Left colon (tissue), 2 donors: ENCODE data around the gene PARVA. TPM values are rescaled to one million over a fixed set of nuclear protein-coding genes. Genes with fewer than 3 reads are reported as not detected.
A peak's percentile ranks its signal among the peaks of the same experiment; 100 is the strongest.
"Not testable (repeated sequence)": the region's sequence is repeated elsewhere in the genome, so short reads cannot be mapped to it uniquely, and the experiment has no call there.

Source experiments
- ATAC-seq: fragments of 200-7000 bp; cut with Tn5 transposase; one replicate; pipeline ENCODE4 v1.9.1; 2020; ENCODE audit warnings: mild to moderate bottlenecking, moderate library complexity
- DNase-seq, 2 donors: peaks; one replicate each; pipeline ENCODE4 v3.0.0-alpha.2; 2020
- intact Hi-C, 2 donors: fragments of 100-400 bp; cut with DNase I in 1 of 2; cut with micrococcal nuclease in 1 of 2; formaldehyde crosslinking; loops; one replicate each; pipeline versions ENCODE4 v1.11.2 to v1.14.0; 2022; cut with DNase I, micrococcal nuclease
- total RNA-seq, 2 donors: library from RNA; stranded (reverse); fragmentation: NEBNext Ultra II Directional; extraction: Animal tissue kit (Norgen Biotek cat#: 25700); gene quantifications; one replicate each; pipeline ENCODE4 v1.2.1, GENCODE V29; 2021
- donor health status: DM: no; HTN: no; CAD: no.
- donor health status: DM: yes; HTN: yes; CAD: no.

PARVA gene
- total RNA-seq, 2 donors from 2014 or later = 55.3 to 70.4 TPM

DNA sequence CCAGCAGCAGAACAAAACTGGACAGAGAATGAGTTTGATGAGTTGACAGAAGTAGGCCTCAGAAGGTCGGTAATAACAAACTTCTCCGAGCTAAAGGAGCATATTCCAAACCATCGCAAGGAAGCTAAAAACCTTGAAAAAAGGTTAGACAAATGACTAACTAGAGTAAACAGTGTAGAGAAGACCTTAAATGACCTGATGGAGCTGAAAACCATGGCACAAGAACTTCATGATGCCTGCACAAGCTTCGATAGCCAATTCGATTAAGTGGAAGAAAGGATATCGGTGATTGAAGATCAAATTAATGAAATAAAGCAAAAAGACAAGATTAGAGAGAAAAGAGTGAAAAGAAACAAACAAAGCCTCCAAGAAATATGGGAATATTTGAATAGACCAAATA is 10.3 kb upstream of the PARVA start:
- DNase-seq, ATAC-seq, intact Hi-C loops: not testable (repeated sequence)

- DNase-seq (no peak), ATAC-seq (no peak)
- intact Hi-C loops = no loop called here
Observed at GRCh38 chr11:12372111-12372510, 5.3 kb upstream of the PARVA start.

DNA sequence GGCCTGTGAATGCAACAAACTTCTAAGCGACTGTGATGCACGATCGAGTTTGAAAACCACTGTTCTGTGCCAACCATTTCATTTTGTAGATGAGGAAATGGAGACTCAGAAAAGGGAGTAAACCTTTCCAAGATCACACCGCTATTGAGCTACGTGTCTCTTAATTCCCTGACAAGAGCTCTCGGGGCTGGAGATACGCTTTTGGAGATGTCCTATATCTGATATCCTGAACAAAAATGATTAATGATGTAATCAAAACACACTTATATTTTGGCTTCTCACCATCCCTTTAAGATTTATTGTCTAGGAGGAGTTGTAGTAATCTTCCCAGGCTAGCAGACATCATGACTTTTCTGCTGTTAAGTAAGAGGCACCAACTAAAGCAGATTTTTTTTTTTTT is 1.7 kb upstream of the PARVA start:
- intact Hi-C loops = no loop called here
- ATAC-seq (no peak), DNase-seq (no peak)

DNA sequence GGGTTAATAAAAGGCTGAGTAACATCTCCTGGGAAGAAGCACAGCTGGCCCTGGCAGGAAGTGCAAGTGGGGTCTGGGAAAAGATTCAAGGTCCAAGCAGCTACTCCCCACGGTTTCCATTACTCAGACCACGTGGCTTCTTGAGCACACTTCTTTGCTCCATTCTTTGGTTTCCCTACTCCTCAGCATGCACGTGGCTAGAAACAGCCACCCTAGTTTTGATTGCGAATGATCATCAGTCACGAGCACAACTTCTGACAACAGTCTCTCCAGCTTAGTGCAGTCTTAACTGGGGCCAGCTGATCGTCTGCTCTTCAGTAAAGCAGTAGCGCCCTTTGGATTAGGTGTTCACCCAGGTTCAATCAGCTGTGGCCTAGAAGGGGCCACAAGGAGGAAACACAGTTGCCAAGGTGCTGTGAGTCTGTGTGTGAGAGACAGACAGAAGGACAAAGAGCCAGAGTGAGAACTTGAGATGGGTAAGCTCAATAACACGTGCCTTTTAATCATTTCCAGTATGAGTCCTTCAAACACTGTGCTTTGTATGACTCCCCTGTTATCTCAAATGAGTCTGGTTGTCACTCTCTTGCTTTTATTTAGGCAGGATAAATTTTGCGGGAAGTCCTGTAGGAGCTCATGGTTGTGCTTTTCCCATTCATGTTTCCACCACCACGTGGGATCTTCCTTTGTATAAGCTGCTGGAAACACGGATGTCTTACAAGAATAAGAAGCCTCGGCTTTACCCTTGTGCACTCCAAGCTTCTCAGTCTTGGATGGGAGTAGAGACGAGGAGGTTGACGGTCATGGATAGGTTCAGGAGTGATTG is 901 bp upstream of the PARVA start:
- intact Hi-C loops = no loop called here
- no peak for ATAC-seq
- DNase-seq = peak in 1 of 2 donors; percentile 45

- DNase-seq = peak; percentile 88 to 89
- ATAC-seq = peak; percentile 84
- intact Hi-C loops = no loop called here
Observed at GRCh38 chr11:12377824-12378593, 638 bp downstream of the PARVA start.

DNA sequence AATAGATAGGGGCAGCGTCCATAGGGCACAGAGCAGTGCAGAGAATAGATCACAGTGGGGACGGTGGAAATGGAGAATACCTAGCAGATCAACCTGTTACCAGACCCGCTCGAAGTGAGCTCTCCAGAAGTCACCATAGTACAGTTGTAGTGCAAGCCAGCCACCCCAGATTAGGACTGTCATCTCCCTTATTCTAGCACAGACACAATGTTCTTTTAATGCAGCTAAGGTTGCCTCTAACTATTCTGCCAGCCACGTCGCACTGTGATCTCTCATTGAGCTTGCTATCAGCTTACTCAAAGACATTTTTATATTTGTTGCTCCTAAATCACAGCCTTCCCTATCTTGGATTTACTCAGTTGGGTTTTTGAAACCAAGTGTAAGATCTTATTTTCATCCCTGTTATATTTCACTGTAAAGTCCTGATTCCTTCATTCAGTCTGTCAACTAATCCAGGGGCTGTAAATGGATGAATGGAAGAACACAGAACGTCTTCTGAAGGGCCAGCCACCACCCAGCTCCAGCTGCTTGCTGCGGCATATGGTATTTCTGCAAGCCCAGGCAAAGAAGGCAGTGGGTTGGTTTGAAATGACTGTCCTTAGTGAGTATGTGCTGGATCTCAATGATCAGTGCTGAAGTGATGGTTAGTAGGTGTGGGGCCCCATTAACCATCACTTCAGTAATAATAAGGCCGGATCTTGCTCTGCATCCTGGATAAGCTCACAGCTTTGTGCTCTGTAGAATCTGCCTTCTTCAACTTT is 3.4 kb downstream of the PARVA start:
- intact Hi-C loops = no loop called here
- no peak for ATAC-seq
- DNase-seq = no peak

- ATAC-seq (no peak), DNase-seq (no peak)
- intact Hi-C loops = no loop called here
Observed at GRCh38 chr11:12381875-12382274, 4.5 kb downstream of the PARVA start.

DNA sequence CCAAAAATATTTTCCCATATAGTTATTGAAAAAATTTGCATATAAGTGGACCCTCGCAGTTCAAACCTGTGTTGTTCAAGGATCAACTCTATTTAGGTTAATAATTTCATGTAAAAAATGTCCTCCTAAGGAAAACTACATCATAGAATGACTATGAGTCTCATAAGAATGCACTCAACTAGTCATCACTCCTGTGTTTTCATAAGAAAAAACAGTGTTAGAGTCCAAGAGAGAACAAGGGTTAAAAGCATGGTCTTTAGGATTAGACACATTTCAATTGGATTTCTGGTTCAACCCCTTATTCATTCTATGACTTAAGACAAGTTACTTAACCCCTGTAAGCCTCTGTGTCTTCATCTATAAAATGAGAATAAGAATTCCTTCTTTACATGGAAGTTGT is 5.1 kb downstream of the PARVA start:
- no peak for ATAC-seq
- intact Hi-C loops = no loop called here
- DNase-seq = no peak

DNA sequence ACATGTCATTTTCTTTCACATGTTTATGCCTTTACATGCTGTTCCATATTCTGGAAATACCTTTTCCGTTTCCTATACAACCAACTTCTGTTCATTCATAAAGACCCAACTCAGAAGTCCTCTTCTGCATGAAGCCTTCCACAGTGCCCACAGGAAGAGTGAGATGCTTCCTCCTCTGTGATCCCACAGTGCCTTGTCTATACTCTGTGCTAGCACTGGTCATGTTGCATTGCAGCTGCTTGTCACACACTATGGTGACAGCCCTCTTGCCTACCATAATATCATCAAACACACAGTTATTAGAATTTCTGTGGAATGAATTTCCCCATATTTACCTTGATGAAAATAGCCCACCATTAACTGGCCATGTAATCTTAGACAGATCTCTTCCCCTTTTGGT is 8.9 kb downstream of the PARVA start:
- no peak for DNase-seq
- ATAC-seq = no peak
- intact Hi-C loops = no loop called here

GRCh38 chr11:12386745-12387144 is 9.4 kb downstream of the PARVA start:
- intact Hi-C loops = no loop called here
- DNase-seq = peak in 1 of 2 donors; percentile 42

DNA sequence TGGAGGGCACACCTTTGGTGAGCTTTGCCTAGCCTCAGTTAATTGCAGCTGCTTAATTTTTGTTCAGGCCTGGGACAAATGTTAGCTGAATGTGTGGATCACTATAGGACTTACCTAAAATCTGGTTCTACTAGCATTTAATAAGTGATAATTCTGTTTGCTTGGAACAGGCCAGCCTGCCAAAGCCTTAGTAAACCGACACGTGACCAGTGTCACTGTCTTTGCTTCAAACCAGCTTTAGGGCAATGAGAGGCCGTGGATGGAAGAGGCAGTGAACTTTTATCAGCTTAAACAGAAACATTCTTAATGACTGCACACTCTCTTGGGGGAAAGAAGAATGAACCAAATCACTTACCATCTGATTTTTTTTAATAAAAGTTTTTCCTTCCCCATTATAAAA is 10.8 kb downstream of the PARVA start:
- DNase-seq = no peak
- ATAC-seq = no peak
- intact Hi-C loops = no loop called here

More at GRCh38 chr11:12386745-12387144, 9.4 kb downstream of the PARVA start:
- ATAC-seq = no peak

GRCh38 chr11:12388939-12389670 is 11.7 kb downstream of the PARVA start:
- DNase-seq (no peak), ATAC-seq (no peak)
- intact Hi-C loops = no loop called here

- ATAC-seq (no peak), DNase-seq (no peak)
- intact Hi-C loops = no loop called here
Observed at GRCh38 chr11:12389676-12390657, 12.6 kb downstream of the PARVA start.

- ATAC-seq (peak; percentile 9), DNase-seq (peak in 1 of 2 donors; percentile 53)
- intact Hi-C loops = no loop called here
Observed at GRCh38 chr11:12390687-12391110, 13.3 kb downstream of the PARVA start.

GRCh38 chr11:12392672-12393071 is 15.3 kb downstream of the PARVA start:
- intact Hi-C loops = no loop called here
- ATAC-seq = no peak
- no peak for DNase-seq

GRCh38 chr11:12393691-12394090 is 16.3 kb downstream of the PARVA start:
- intact Hi-C loops = no loop called here
- no peak for ATAC-seq
- no peak for DNase-seq

DNA sequence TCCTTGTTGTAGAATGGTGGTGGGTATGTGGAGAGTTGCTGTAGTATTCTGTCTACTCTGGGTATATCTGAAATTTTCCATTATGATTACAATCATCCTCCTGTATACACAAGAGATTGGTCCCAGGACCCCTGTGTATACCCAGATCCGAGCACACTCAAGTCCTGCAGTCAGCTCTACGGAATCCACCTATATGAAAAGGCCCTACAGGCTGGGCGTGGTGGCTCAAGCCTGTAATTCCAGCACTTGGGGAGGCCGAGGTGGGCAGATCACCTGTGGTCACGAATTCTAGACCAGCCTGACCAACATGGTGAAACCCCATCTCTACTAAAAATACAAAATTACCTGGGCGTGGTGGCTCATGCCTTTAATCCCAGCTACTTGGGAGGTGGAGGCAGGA is 17.2 kb downstream of the PARVA start:
- DNase-seq (no peak), ATAC-seq (no peak)
- intact Hi-C loops = no loop called here

- ATAC-seq (no peak), DNase-seq (no peak)
- intact Hi-C loops = no loop called here
Observed at GRCh38 chr11:12395333-12395732, 18.0 kb downstream of the PARVA start.
